ENCODE data around the gene RAD1.

RAD1 gene

DNA sequence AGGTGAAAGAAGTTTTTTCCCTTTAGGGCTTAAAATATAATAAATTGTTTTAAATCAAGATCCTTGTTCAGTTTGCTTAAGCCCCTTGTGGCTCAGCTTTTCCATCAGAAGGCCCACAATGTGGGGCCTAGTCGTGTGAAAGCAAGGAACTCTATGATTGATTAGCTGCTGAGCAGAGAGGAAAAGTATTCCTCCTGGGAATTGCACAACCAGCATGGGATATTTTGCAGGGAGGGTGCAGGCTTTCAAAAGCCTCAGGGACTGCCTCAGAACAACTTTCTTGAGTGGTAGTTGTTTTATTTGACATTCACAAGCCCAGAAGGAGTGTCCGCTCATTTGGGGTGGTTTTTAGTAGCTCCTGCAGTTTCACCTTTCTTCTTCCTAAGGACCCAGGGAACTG is 56.5 kb downstream of the RAD1 start:
- no peak overlapping the region for H3K4me3 ChIP-seq (ENCODE audit: low read depth, low read length)
- TF ChIP-seq, protein P1, sequence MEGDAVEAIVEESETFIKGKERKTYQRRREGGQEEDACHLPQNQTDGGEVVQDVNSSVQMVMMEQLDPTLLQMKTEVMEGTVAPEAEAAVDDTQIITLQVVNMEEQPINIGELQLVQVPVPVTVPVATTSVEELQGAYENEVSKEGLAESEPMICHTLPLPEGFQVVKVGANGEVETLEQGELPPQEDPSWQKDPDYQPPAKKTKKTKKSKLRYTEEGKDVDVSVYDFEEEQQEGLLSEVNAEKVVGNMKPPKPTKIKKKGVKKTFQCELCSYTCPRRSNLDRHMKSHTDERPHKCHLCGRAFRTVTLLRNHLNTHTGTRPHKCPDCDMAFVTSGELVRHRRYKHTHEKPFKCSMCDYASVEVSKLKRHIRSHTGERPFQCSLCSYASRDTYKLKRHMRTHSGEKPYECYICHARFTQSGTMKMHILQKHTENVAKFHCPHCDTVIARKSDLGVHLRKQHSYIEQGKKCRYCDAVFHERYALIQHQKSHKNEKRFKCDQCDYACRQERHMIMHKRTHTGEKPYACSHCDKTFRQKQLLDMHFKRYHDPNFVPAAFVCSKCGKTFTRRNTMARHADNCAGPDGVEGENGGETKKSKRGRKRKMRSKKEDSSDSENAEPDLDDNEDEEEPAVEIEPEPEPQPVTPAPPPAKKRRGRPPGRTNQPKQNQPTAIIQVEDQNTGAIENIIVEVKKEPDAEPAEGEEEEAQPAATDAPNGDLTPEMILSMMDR (IDR thresholded peaks at IDR 0.05; ENCODE audit: low read depth, low read length, missing control alignments): no peak
- DNase-seq (ENCODE audit: low read depth): no peak

DNA sequence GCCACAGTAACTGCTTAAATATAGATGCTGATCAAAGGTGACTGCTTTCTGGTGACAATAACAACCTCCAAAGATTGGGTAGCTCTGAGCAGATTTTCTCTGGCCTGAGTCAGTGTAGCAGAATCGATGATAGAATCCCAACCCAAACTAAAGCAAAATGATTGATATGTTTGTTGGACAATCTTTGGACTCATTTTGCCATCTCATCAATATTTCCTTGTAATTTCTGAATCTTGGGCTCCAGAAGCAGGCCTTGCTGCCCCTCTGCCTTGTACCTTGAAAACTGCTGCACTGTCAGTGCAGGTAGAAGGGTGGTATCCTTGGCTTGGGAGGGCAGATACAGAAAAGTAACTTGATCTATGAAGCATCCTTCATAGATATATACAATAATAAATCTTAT is 57.4 kb downstream of the RAD1 start:
- DNase-seq (ENCODE audit: low read depth): no peak
- no peak overlapping the region for H3K4me3 ChIP-seq (ENCODE audit: low read depth, low read length)
- TF ChIP-seq, protein P1 (IDR thresholded peaks at IDR 0.05; ENCODE audit: low read depth, low read length, missing control alignments): no peak

DNA sequence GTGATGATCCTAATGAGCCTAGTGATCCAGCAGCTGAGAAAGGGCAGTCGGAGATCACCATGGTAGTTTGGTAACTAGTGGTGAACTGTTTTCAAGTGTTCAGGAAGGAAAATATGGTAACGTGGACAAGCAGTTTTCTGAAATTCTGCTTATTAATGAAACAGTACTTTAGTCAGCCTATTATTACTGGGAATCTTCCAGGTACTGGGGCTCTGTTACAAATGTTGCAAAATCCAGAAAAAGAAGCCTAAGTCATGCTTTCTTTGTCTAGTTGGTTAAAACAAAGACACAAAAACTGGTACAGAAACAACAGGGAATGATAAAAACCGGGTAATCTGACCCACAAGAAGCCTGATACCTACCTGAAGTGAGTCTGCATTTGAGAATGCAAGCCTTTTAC is 58.1 kb downstream of the RAD1 start:
- DNase-seq (ENCODE audit: low read depth): no peak
- TF ChIP-seq, protein P1 (IDR thresholded peaks at IDR 0.05; ENCODE audit: low read depth, low read length, missing control alignments): no peak
- no peak overlapping the region for H3K4me3 ChIP-seq (ENCODE audit: low read depth, low read length)
